Measurements from ENCODE around the gene WFIKKN1. TPM values are rescaled to one million over a fixed set of nuclear protein-coding genes. Genes with fewer than 3 reads are reported as not detected.

WFIKKN1 gene
- total and polyA plus RNA-seq, 2 donors from 2014 or later, result 0.69 to 1.8 TPM

- intact Hi-C loops (cut with DNase I), result no loop called here
- TF ChIP-seq CTCF (IDR thresholded peaks at IDR 0.05; ENCODE audit: borderline replicate concordance, extremely low read depth, insufficient read depth), result no peak
- DNase-seq (no peak), FAIRE-seq (no peak)
- no peaks in the 10 kb centered on the region for H3K9me3 ChIP-seq (ENCODE audit: control insufficient read depth in 2 of 3, insufficient read depth in 1 of 3, low read length in 3 of 3)
- no peaks in the 10 kb centered on the region for H3K27me3 ChIP-seq (ENCODE audit: control insufficient read depth, insufficient read depth, low read length)
- H3K36me3 ChIP-seq (ENCODE audit: control insufficient read depth in 2 of 3, insufficient read depth in 3 of 3, low read length in 3 of 3), result peaks cover 5 to 21% (median 8%) of the 10 kb centered on the region in 3 donors
- peaks cover 0 to 42% (median 12%) of the 10 kb centered on the region in 3 donors for H3K4me1 ChIP-seq (ENCODE audit: control insufficient read depth in 2 of 3, insufficient read depth in 2 of 3, low read depth in 1 of 3, low read length in 3 of 3)
- peak overlapping the region in 1 of 2 donors; percentile 34 for H3K27ac ChIP-seq (ENCODE audit: low read depth in 2 of 2, low read length in 2 of 2)
- peak overlapping the region in 1 of 3 donors; percentile 79 for H3K4me3 ChIP-seq (ENCODE audit: low read length in 3 of 3)
- H3K9ac ChIP-seq (ENCODE audit: low read length in 3 of 3), result no peak overlapping the region
Measured at GRCh38 chr16:681746-682427, 51.1 kb downstream of the WFIKKN1 start.

GRCh38 chr16:682493-683395 lies 52.0 kb downstream of the WFIKKN1 start:
- DNase-seq (no peak), FAIRE-seq (no peak)
- Histone ChIP-seq H3K36me3 (ENCODE audit: control insufficient read depth in 2 of 3, insufficient read depth in 3 of 3, low read length in 3 of 3) (peaks cover 5 to 22% (median 8%) of the 10 kb centered on the region in 3 donors), H3K9me3 (ENCODE audit: control insufficient read depth in 2 of 3, insufficient read depth in 1 of 3, low read length in 3 of 3) (no peaks in the 10 kb centered on the region), H3K4me1 (ENCODE audit: control insufficient read depth in 2 of 3, insufficient read depth in 2 of 3, low read depth in 1 of 3, low read length in 3 of 3) (peaks cover 0 to 42% (median 12%) of the 10 kb centered on the region in 3 donors), H3K9ac (ENCODE audit: low read length in 3 of 3) (no peak overlapping the region), H3K27ac (ENCODE audit: low read depth in 2 of 2, low read length in 2 of 2) (no peak overlapping the region), H3K27me3 (ENCODE audit: control insufficient read depth, insufficient read depth, low read length) (no peaks in the 10 kb centered on the region), H3K4me3 (ENCODE audit: low read length in 3 of 3) (peak overlapping the region in 1 of 3 donors; percentile 73)
- intact Hi-C loops (cut with DNase I), result no loop called here
- no peak for TF ChIP-seq CTCF (IDR thresholded peaks at IDR 0.05; ENCODE audit: borderline replicate concordance, extremely low read depth, insufficient read depth)

GRCh38 chr16:683396-684070 lies 52.7 kb downstream of the WFIKKN1 start:
- H3K27me3 ChIP-seq (ENCODE audit: control insufficient read depth, insufficient read depth, low read length), result no peaks in the 10 kb centered on the region
- H3K4me1 ChIP-seq (ENCODE audit: control insufficient read depth in 2 of 3, insufficient read depth in 2 of 3, low read depth in 1 of 3, low read length in 3 of 3), result peaks cover 0 to 42% (median 12%) of the 10 kb centered on the region in 3 donors
- TF ChIP-seq CTCF (IDR thresholded peaks at IDR 0.05; ENCODE audit: borderline replicate concordance, extremely low read depth, insufficient read depth), result no peak
- H3K36me3 ChIP-seq (ENCODE audit: control insufficient read depth in 2 of 3, insufficient read depth in 3 of 3, low read length in 3 of 3), result peaks cover 5 to 22% (median 8%) of the 10 kb centered on the region in 3 donors
- peak overlapping the region in 1 of 3 donors; percentile 61 for H3K9ac ChIP-seq (ENCODE audit: low read length in 3 of 3)
- no peak overlapping the region for H3K27ac ChIP-seq (ENCODE audit: low read depth in 2 of 2, low read length in 2 of 2)
- peak overlapping the region; percentile 24 to 73 (median 56) for H3K4me3 ChIP-seq (ENCODE audit: low read length in 3 of 3)
- H3K9me3 ChIP-seq (ENCODE audit: control insufficient read depth in 2 of 3, insufficient read depth in 1 of 3, low read length in 3 of 3), result no peaks in the 10 kb centered on the region
- DNase-seq (no peak), FAIRE-seq (no peak)
- intact Hi-C loops (cut with DNase I), result no loop called here

Other genes starting within 250 kb of the WFIKKN1 start
- 65.0 TPM for gene PGAP6, start 249.0 kb upstream of the WFIKKN1 start, total RNA-seq
- gene PGAP6, start 249.0 kb upstream of the WFIKKN1 start, polyA plus RNA-seq (ENCODE audit: insufficient read depth, low read depth, low replicate concordance), result 144 TPM
- gene NME4, start 233.8 kb upstream of the WFIKKN1 start, total RNA-seq, result 56.6 TPM
- gene NME4, start 233.8 kb upstream of the WFIKKN1 start, polyA plus RNA-seq (ENCODE audit: insufficient read depth, low read depth, low replicate concordance), result 100 TPM
- 23.8 TPM for gene DECR2, start 229.1 kb upstream of the WFIKKN1 start, total RNA-seq
- 58.9 TPM for gene DECR2, start 229.1 kb upstream of the WFIKKN1 start, polyA plus RNA-seq (ENCODE audit: insufficient read depth, low read depth, low replicate concordance)
- gene RAB11FIP3, start 205.3 kb upstream of the WFIKKN1 start, total RNA-seq, result 84.9 TPM
- gene RAB11FIP3, start 205.3 kb upstream of the WFIKKN1 start, polyA plus RNA-seq (ENCODE audit: insufficient read depth, low read depth, low replicate concordance), result 162 TPM
- gene CAPN15, start 103.3 kb upstream of the WFIKKN1 start, total RNA-seq, result 52.9 TPM
- gene CAPN15, start 103.3 kb upstream of the WFIKKN1 start, polyA plus RNA-seq (ENCODE audit: insufficient read depth, low read depth, low replicate concordance), result 17.9 TPM
- 1.8 TPM for gene PRR35, start 70.6 kb upstream of the WFIKKN1 start, total RNA-seq
- 24.4 TPM for gene PRR35, start 70.6 kb upstream of the WFIKKN1 start, polyA plus RNA-seq (ENCODE audit: insufficient read depth, low read depth, low replicate concordance)
- 3.3 TPM for gene NHLRC4, start 64.0 kb upstream of the WFIKKN1 start, total RNA-seq
- 17.4 TPM for gene NHLRC4, start 64.0 kb upstream of the WFIKKN1 start, polyA plus RNA-seq (ENCODE audit: insufficient read depth, low read depth, low replicate concordance)
- gene PIGQ, start 61.0 kb upstream of the WFIKKN1 start, total RNA-seq, result 92.9 TPM
- 118 TPM for gene PIGQ, start 61.0 kb upstream of the WFIKKN1 start, polyA plus RNA-seq (ENCODE audit: insufficient read depth, low read depth, low replicate concordance)
- gene RAB40C, start 40.9 kb upstream of the WFIKKN1 start, total RNA-seq, result 24.0 TPM
- gene RAB40C, start 40.9 kb upstream of the WFIKKN1 start, polyA plus RNA-seq (ENCODE audit: insufficient read depth, low read depth, low replicate concordance), result 18.1 TPM
- gene METTL26, start 5.3 kb downstream of the WFIKKN1 start, total RNA-seq, result 44.2 TPM
- 183 TPM for gene METTL26, start 5.3 kb downstream of the WFIKKN1 start, polyA plus RNA-seq (ENCODE audit: insufficient read depth, low read depth, low replicate concordance)
- gene MCRIP2, start 10.8 kb downstream of the WFIKKN1 start, total RNA-seq, result 36.9 TPM
- 265 TPM for gene MCRIP2, start 10.8 kb downstream of the WFIKKN1 start, polyA plus RNA-seq (ENCODE audit: insufficient read depth, low read depth, low replicate concordance)
- gene WDR90, start 18.4 kb downstream of the WFIKKN1 start, total RNA-seq, result 51.6 TPM
- 10.6 TPM for gene WDR90, start 18.4 kb downstream of the WFIKKN1 start, polyA plus RNA-seq (ENCODE audit: insufficient read depth, low read depth, low replicate concordance)
- gene RHOT2, start 37.1 kb downstream of the WFIKKN1 start, total RNA-seq, result 117 TPM
- 90.5 TPM for gene RHOT2, start 37.1 kb downstream of the WFIKKN1 start, polyA plus RNA-seq (ENCODE audit: insufficient read depth, low read depth, low replicate concordance)
- 0.88 TPM for gene RHBDL1, start 44.7 kb downstream of the WFIKKN1 start, total RNA-seq
- 9.7 TPM for gene RHBDL1, start 44.7 kb downstream of the WFIKKN1 start, polyA plus RNA-seq (ENCODE audit: insufficient read depth, low read depth, low replicate concordance)
- 92.9 TPM for gene STUB1, start 49.4 kb downstream of the WFIKKN1 start, total RNA-seq
- 218 TPM for gene STUB1, start 49.4 kb downstream of the WFIKKN1 start, polyA plus RNA-seq (ENCODE audit: insufficient read depth, low read depth, low replicate concordance)
- 75.0 TPM for gene JMJD8, start 53.3 kb downstream of the WFIKKN1 start, total RNA-seq
- gene JMJD8, start 53.3 kb downstream of the WFIKKN1 start, polyA plus RNA-seq (ENCODE audit: insufficient read depth, low read depth, low replicate concordance), result 80.4 TPM
- gene WDR24, start 59.4 kb downstream of the WFIKKN1 start, total RNA-seq, result 11.8 TPM
- gene WDR24, start 59.4 kb downstream of the WFIKKN1 start, polyA plus RNA-seq (ENCODE audit: insufficient read depth, low read depth, low replicate concordance), result 7.2 TPM
- 44.9 TPM for gene FBXL16, start 74.8 kb downstream of the WFIKKN1 start, total RNA-seq
- 12.0 TPM for gene FBXL16, start 74.8 kb downstream of the WFIKKN1 start, polyA plus RNA-seq (ENCODE audit: insufficient read depth, low read depth, low replicate concordance)
- gene METRN, start 84.1 kb downstream of the WFIKKN1 start, total RNA-seq, result 34.9 TPM
- 114 TPM for gene METRN, start 84.1 kb downstream of the WFIKKN1 start, polyA plus RNA-seq (ENCODE audit: insufficient read depth, low read depth, low replicate concordance)
- gene ANTKMT, start 90.2 kb downstream of the WFIKKN1 start, total RNA-seq, result 44.1 TPM
- gene ANTKMT, start 90.2 kb downstream of the WFIKKN1 start, polyA plus RNA-seq (ENCODE audit: insufficient read depth, low read depth, low replicate concordance), result 70.4 TPM
- gene CCDC78, start 95.5 kb downstream of the WFIKKN1 start, total RNA-seq, result 2.6 TPM
- 1.3 TPM for gene CCDC78, start 95.5 kb downstream of the WFIKKN1 start, polyA plus RNA-seq (ENCODE audit: insufficient read depth, low read depth, low replicate concordance)
- gene HAGHL, start 96.1 kb downstream of the WFIKKN1 start, total RNA-seq, result 7.5 TPM
- gene HAGHL, start 96.1 kb downstream of the WFIKKN1 start, polyA plus RNA-seq (ENCODE audit: insufficient read depth, low read depth, low replicate concordance), result 18.0 TPM
- gene CIAO3, start 110.0 kb downstream of the WFIKKN1 start, total RNA-seq, result 36.8 TPM
- gene CIAO3, start 110.0 kb downstream of the WFIKKN1 start, polyA plus RNA-seq (ENCODE audit: insufficient read depth, low read depth, low replicate concordance), result 37.7 TPM
- gene MSLN, start 129.7 kb downstream of the WFIKKN1 start, total RNA-seq, result 19.4 TPM
- 3.7 TPM for gene MSLN, start 129.7 kb downstream of the WFIKKN1 start, polyA plus RNA-seq (ENCODE audit: insufficient read depth, low read depth, low replicate concordance)
- 16.9 TPM for gene RPUSD1, start 157.4 kb downstream of the WFIKKN1 start, total RNA-seq
- gene RPUSD1, start 157.4 kb downstream of the WFIKKN1 start, polyA plus RNA-seq (ENCODE audit: insufficient read depth, low read depth, low replicate concordance), result 15.1 TPM
- 16.0 TPM for gene CHTF18, start 157.6 kb downstream of the WFIKKN1 start, total RNA-seq
- 4.2 TPM for gene CHTF18, start 157.6 kb downstream of the WFIKKN1 start, polyA plus RNA-seq (ENCODE audit: insufficient read depth, low read depth, low replicate concordance)
- gene GNG13, start 169.7 kb downstream of the WFIKKN1 start, total RNA-seq, result not detected
- gene GNG13, start 169.7 kb downstream of the WFIKKN1 start, polyA plus RNA-seq (ENCODE audit: insufficient read depth, low read depth, low replicate concordance), result not detected

All from kidney (tissue), 14 donors.